HepG2 (cell line): Measurements from ENCODE around the gene MRPL43. TPM values are rescaled to one million over a fixed set of nuclear protein-coding genes. Genes with fewer than 3 reads are reported as not detected.

Source experiments
- CCDC6 ChIP-seq: sonication (generic); formaldehyde crosslinking; IDR thresholded peaks from 2 replicates; pipeline ENCODE4 v1.8.1; 2022; ENCODE audit warnings: mild to moderate bottlenecking, missing genetic modification reagents, moderate library complexity
- HNRNPH1 ChIP-seq: fragments of 200-400 bp; formaldehyde crosslinking; optimal IDR thresholded peaks from 2 replicates; pipeline ENCODE3; 2017; ENCODE audit warnings: mild to moderate bottlenecking, low read depth, low read length
- MBNL3 ChIP-seq: fragments of 250-450 bp; sonication (Bioruptor Pico); conservative IDR thresholded peaks from 2 replicates; pipeline ENCODE4 v1.8.0; 2022; ENCODE audit warnings: mild to moderate bottlenecking, inconsistent platforms
- PITX1 ChIP-seq: sonication (generic); formaldehyde crosslinking; IDR thresholded peaks from 2 replicates; pipeline ENCODE4 v1.5.1; 2020; ENCODE audit warnings: mild to moderate bottlenecking, missing genetic modification reagents
- RXRB ChIP-seq: IDR thresholded peaks from 2 replicates; pipeline ENCODE4 v1.6.1; 2016; ENCODE audit warnings: borderline replicate concordance, missing genetic modification reagents, missing compliant biosample characterization
- SYNCRIP ChIP-seq: fragments of 200-400 bp; formaldehyde crosslinking; IDR thresholded peaks from 2 replicates; pipeline ENCODE4 v1.6.1; 2018; ENCODE audit warnings: mild to moderate bottlenecking, low read depth, low read length; ENCODE audit not compliant: insufficient read depth
- TCF12 ChIP-seq, 2 experiments: fragments of 450-650 bp in 1 of 2; sonication (generic) in 1 of 2; formaldehyde crosslinking in 1 of 2; IDR thresholded peaks; 2 replicates each; pipeline versions ENCODE4 v1.6.1 to v1.8.0; 2017 to 2022; ENCODE audit warnings: antibody characterized with exemption in 1 of 2, mild to moderate bottlenecking in 1 of 2, missing genetic modification reagents in 1 of 2, moderate library complexity in 1 of 2
- ZKSCAN8 ChIP-seq: IDR thresholded peaks from 2 replicates; pipeline ENCODE4 v1.6.1; 2016; ENCODE audit warnings: borderline replicate concordance, missing genetic modification reagents, missing compliant biosample characterization
- ZNF20 ChIP-seq: sonication (generic); formaldehyde crosslinking; IDR thresholded peaks from 2 replicates; pipeline ENCODE4 v1.4.0; 2020; ENCODE audit warnings: mild to moderate bottlenecking, moderate library complexity, missing genetic modification reagents
- ZNF230 ChIP-seq: sonication (generic); formaldehyde crosslinking; IDR thresholded peaks from 2 replicates; pipeline ENCODE4 v1.4.0; 2020; ENCODE audit warnings: mild to moderate bottlenecking, missing genetic modification reagents
- ZNF350 ChIP-seq: sonication (generic); formaldehyde crosslinking; IDR thresholded peaks from 2 replicates; pipeline ENCODE4 v1.4.0; 2020; ENCODE audit warnings: mild to moderate bottlenecking, low read depth, missing genetic modification reagents, borderline replicate concordance
- ZNF383 ChIP-seq: sonication (generic); formaldehyde crosslinking; IDR thresholded peaks from 2 replicates; pipeline ENCODE4 v1.4.0; 2020; ENCODE audit warnings: missing genetic modification reagents, mild to moderate bottlenecking, borderline replicate concordance
- ZNF510 ChIP-seq: sonication (generic); formaldehyde crosslinking; IDR thresholded peaks from 2 replicates; pipeline ENCODE4 v1.4.0; 2020; ENCODE audit warnings: low read depth, mild to moderate bottlenecking, missing genetic modification reagents
- ZNF674 ChIP-seq: sonication (generic); formaldehyde crosslinking; IDR thresholded peaks from 2 replicates; pipeline ENCODE4 v1.5.0; 2020; ENCODE audit warnings: low read depth, mild to moderate bottlenecking, missing genetic modification reagents
- polyA plus RNA-seq, 8 experiments: library from polyadenylated mRNA; depleted of rRNA in 3 of 8; stranded (reverse) in 7 of 8; unstranded in 1 of 8; fragments of >200 nt; fragmentation: Illumina TruSeq in 4 of 8; extraction: Trizol in 4 of 8; gene quantifications; 2 replicates each; pipeline versions ENCODE4 v1.2.1 to v1.2.3, GENCODE V29; 2011 to 2016; ENCODE audit warnings: low read depth in 4 of 8, missing spikeins in 1 of 8, mixed read lengths in 1 of 8; ENCODE audit not compliant: insufficient read depth in 1 of 8
- total RNA-seq, 5 experiments: library from RNA; depleted of rRNA; stranded (reverse); fragments of >200 nt; fragmentation: Illumina TruSeq; extraction: Trizol; gene quantifications; 2 replicates each; pipeline ENCODE4 v1.2.3, GENCODE V29; 2016; ENCODE audit warnings: low read depth in 1 of 5
- TF ChIP-seq, protein P1 (sequence below), 2 experiments: sonication (generic) in 1 of 2; formaldehyde crosslinking in 1 of 2; IDR thresholded peaks; 2 replicates each; pipeline versions ENCODE4 v1.6.1 to v1.9.0; 2014 to 2022; ENCODE audit warnings: antibody characterized with exemption in 1 of 2, borderline replicate concordance in 1 of 2, inconsistent platforms in 1 of 2, low read depth in 1 of 2, missing genetic modification reagents in 1 of 2
- TF ChIP-seq, protein P2 (sequence below): sonication (generic); formaldehyde crosslinking; IDR thresholded peaks from 2 replicates; pipeline ENCODE4 v1.4.0; 2020; ENCODE audit warnings: missing genetic modification reagents

The MRPL43 gene
- total and polyA plus RNA-seq, 2 of the 13 experiments (the other 11 are each of a cell fraction or from before 2014, with no cell fraction given), result 71.0 to 73.7 TPM

DNA sequence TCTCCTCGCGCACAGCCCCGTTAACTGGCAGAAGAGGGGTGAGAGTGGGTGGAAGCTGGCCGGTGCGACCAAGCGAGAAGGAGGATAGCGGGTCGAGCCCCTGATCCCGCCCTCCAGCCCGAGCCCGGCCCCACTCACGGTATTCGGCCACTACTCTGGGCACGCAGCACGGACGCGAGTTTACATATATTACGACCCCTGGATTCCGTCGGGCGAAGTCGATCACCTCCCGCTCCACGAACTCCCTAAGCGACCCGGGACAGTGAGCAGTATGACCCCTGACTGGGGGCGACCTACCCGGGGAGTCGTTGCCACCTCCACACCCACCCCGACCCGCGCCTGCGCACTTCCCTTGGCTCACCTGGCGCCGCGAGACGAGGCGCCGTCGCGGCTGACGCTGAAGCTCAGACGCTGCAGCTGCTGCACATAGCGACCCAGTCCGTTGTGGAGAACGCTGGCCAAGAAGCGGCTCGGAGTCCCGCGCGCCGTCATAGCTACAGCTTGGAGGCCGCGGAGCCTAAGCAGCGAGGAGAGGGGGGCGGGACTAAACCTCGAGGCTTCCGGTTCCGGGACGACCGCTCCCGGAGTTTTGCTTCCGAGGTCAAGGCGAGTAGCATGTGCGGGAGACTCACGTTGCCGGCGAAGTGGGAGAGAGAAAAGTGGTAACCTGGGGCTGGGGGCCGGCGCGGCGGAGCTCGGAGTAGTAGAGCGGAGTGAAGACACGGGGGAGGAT, at the start of gene MRPL43, which contains the start of gene TWNK (continued):
- no peak for TF ChIP-seq TCF12 (IDR thresholded peaks at IDR 0.05)
- TF ChIP-seq TCF12 (CRISPR knock-in tag; IDR thresholded peaks at IDR 0.05), result peak; percentile 62; the same call in 1 of the 2 replicates
- TF ChIP-seq PITX1, result peak; percentile 78
- TF ChIP-seq RXRB (CRISPR knock-in tag), result 0 out of 2 replicates have a peak, but pooled peaks have one; percentile 1
- TF ChIP-seq ZNF20 (CRISPR knock-in tag), result peak; percentile 33; the same call in 1 of the 2 replicates
- peak; percentile 43; the same call in 1 of the 2 replicates for TF ChIP-seq ZKSCAN8
- TF ChIP-seq ZNF383 (CRISPR knock-in tag), result no peak
- no peak for TF ChIP-seq CCDC6 (CRISPR knock-in tag)
- TF ChIP-seq, protein P1, sequence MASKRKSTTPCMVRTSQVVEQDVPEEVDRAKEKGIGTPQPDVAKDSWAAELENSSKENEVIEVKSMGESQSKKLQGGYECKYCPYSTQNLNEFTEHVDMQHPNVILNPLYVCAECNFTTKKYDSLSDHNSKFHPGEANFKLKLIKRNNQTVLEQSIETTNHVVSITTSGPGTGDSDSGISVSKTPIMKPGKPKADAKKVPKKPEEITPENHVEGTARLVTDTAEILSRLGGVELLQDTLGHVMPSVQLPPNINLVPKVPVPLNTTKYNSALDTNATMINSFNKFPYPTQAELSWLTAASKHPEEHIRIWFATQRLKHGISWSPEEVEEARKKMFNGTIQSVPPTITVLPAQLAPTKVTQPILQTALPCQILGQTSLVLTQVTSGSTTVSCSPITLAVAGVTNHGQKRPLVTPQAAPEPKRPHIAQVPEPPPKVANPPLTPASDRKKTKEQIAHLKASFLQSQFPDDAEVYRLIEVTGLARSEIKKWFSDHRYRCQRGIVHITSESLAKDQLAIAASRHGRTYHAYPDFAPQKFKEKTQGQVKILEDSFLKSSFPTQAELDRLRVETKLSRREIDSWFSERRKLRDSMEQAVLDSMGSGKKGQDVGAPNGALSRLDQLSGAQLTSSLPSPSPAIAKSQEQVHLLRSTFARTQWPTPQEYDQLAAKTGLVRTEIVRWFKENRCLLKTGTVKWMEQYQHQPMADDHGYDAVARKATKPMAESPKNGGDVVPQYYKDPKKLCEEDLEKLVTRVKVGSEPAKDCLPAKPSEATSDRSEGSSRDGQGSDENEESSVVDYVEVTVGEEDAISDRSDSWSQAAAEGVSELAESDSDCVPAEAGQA (IDR thresholded peaks at IDR 0.05; ENCODE audit: low read depth), result peak; percentile 68
- TF ChIP-seq, protein P1 (CRISPR knock-in tag; IDR thresholded peaks at IDR 0.05; ENCODE audit: borderline replicate concordance), result peak; percentile 45; the same call in 1 of the 2 replicates
- TF ChIP-seq ZNF230 (CRISPR knock-in tag), result peak; percentile 63
- no peak; the same call in 1 of the 2 replicates for TF ChIP-seq ZNF674 (CRISPR knock-in tag)
- TF ChIP-seq HNRNPH1, result no peak
- peak; percentile 77; the same call in 1 of the 2 replicates for TF ChIP-seq ZNF510 (CRISPR knock-in tag)
- no peak for TF ChIP-seq MBNL3
- TF ChIP-seq, protein P2, sequence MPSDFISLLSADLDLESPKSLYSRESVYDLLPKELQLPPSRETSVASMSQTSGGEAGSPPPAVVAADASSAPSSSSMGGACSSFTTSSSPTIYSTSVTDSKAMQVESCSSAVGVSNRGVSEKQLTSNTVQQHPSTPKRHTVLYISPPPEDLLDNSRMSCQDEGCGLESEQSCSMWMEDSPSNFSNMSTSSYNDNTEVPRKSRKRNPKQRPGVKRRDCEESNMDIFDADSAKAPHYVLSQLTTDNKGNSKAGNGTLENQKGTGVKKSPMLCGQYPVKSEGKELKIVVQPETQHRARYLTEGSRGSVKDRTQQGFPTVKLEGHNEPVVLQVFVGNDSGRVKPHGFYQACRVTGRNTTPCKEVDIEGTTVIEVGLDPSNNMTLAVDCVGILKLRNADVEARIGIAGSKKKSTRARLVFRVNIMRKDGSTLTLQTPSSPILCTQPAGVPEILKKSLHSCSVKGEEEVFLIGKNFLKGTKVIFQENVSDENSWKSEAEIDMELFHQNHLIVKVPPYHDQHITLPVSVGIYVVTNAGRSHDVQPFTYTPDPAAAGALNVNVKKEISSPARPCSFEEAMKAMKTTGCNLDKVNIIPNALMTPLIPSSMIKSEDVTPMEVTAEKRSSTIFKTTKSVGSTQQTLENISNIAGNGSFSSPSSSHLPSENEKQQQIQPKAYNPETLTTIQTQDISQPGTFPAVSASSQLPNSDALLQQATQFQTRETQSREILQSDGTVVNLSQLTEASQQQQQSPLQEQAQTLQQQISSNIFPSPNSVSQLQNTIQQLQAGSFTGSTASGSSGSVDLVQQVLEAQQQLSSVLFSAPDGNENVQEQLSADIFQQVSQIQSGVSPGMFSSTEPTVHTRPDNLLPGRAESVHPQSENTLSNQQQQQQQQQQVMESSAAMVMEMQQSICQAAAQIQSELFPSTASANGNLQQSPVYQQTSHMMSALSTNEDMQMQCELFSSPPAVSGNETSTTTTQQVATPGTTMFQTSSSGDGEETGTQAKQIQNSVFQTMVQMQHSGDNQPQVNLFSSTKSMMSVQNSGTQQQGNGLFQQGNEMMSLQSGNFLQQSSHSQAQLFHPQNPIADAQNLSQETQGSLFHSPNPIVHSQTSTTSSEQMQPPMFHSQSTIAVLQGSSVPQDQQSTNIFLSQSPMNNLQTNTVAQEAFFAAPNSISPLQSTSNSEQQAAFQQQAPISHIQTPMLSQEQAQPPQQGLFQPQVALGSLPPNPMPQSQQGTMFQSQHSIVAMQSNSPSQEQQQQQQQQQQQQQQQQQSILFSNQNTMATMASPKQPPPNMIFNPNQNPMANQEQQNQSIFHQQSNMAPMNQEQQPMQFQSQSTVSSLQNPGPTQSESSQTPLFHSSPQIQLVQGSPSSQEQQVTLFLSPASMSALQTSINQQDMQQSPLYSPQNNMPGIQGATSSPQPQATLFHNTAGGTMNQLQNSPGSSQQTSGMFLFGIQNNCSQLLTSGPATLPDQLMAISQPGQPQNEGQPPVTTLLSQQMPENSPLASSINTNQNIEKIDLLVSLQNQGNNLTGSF (CRISPR knock-in tag), result peak; percentile 14; the same call in 1 of the 2 replicates
- peak; percentile 58; the same call in 1 of the 2 replicates for TF ChIP-seq ZNF350 (CRISPR knock-in tag)
- TF ChIP-seq SYNCRIP, result no peak
